Measurements from ENCODE around the gene CALML3. TPM values are rescaled to one million over a fixed set of nuclear protein-coding genes. Genes with fewer than 3 reads are reported as not detected.

Gene CALML3
- total RNA-seq, 1 donor: not detected

DNA sequence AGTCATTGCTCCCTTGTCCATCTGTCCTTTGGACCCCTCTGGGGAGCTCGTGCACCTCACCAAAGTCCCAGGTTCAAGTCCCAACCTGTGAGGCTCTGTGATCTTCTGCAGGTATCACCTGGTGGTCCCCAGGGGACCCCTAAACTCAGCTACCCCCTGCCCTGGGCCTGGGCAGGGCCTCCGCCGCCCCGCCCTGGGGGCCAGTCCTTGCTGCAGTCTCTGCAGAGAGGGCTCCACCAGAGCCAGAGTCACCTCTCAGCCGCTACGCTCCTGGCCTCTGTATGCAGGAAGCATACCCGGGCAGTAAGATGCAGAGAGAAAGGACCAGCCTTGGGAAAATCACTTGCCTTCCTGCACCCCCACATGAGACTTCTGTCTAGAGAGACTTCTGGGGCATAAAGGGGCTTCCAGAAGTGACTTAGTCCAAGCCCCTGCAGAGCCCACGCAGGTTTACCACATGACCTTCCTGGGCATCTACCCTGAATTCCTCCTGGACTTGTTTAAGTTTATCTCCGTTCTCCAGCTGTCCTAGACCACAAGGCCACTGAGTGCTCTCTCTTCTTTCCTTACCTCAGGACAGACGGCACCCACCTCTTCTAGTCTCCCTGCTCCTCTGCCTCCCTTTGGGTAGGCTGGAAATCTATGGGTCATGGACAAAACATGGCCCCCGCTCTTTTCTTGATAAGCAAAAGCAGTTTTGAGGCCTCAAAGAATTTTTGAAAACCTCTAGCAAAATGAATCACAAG, 46.6 kb upstream of the CALML3 start:
- Histone ChIP-seq H3K79me2 (ENCODE audit: insufficient read depth, low read length) (no peaks in the 10 kb centered on the region), H3K4me2 (ENCODE audit: insufficient read depth, low read length) (no peak overlapping the region), H3K27ac (ENCODE audit: low read depth, low read length) (no peak overlapping the region), H3K36me3 (ENCODE audit: insufficient read depth, low read length) (no peaks in the 10 kb centered on the region), H3K27me3 (ENCODE audit: insufficient read depth, low read length) (no peaks in the 10 kb centered on the region), H2AFZ (ENCODE audit: low read length) (no peak overlapping the region), H3K4me3 (ENCODE audit: insufficient read depth, low read length) (no peak overlapping the region), H3K4me1 (ENCODE audit: insufficient read depth, low read length) (no peaks in the 10 kb centered on the region), H4K20me1 (ENCODE audit: insufficient read depth, low read length) (no peaks in the 10 kb centered on the region), H3K9me3 (ENCODE audit: low read depth, low read length) (no peaks in the 10 kb centered on the region)
- DNase-seq (ENCODE audit: insufficient read length, low spot score, missing footprints): peak; percentile 43
- TF ChIP-seq, protein P1, sequence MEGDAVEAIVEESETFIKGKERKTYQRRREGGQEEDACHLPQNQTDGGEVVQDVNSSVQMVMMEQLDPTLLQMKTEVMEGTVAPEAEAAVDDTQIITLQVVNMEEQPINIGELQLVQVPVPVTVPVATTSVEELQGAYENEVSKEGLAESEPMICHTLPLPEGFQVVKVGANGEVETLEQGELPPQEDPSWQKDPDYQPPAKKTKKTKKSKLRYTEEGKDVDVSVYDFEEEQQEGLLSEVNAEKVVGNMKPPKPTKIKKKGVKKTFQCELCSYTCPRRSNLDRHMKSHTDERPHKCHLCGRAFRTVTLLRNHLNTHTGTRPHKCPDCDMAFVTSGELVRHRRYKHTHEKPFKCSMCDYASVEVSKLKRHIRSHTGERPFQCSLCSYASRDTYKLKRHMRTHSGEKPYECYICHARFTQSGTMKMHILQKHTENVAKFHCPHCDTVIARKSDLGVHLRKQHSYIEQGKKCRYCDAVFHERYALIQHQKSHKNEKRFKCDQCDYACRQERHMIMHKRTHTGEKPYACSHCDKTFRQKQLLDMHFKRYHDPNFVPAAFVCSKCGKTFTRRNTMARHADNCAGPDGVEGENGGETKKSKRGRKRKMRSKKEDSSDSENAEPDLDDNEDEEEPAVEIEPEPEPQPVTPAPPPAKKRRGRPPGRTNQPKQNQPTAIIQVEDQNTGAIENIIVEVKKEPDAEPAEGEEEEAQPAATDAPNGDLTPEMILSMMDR (IDR thresholded peaks at IDR 0.05; ENCODE audit: extremely low read depth, low read depth, low read length): no peak

DNA sequence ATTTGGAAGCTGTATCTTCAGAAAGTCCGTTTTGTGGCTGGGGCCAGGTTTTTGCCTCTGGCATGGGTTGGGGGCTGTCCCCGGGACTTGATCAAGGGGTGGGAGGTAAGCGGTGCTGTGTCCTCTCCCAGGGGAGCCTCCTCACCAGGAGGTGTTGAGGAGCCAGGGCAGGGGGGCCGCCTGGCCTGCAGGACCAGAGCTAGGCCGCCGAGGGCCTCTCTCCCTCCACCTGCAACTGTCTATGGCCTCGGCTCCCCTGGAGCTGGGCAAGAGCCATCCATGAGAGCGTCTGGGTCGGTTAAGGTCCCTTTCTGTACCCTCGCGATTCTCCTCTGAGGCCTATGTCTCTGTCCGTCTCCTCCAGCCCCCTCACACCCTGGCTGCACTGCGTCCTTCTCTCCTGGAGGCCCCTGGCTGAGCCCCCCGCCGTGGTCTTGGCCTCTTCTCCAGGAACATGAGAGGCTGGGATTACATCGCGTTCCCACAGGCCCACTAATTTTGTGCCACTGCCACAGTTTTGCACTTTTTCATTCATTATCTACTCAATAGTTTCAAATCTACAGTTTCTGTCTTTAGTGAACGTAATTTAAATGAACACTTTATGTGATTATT, 46.0 kb upstream of the CALML3 start:
- DNase-seq (ENCODE audit: insufficient read length, low spot score, missing footprints): peak; percentile 69
- Histone ChIP-seq H2AFZ (ENCODE audit: low read length) (no peak overlapping the region), H3K36me3 (ENCODE audit: insufficient read depth, low read length) (no peaks in the 10 kb centered on the region), H3K4me1 (ENCODE audit: insufficient read depth, low read length) (no peaks in the 10 kb centered on the region), H3K4me3 (ENCODE audit: insufficient read depth, low read length) (no peak overlapping the region), H3K4me2 (ENCODE audit: insufficient read depth, low read length) (no peak overlapping the region), H3K79me2 (ENCODE audit: insufficient read depth, low read length) (no peaks in the 10 kb centered on the region), H3K27me3 (ENCODE audit: insufficient read depth, low read length) (no peaks in the 10 kb centered on the region), H3K9me3 (ENCODE audit: low read depth, low read length) (no peaks in the 10 kb centered on the region), H3K27ac (ENCODE audit: low read depth, low read length) (no peak overlapping the region), H4K20me1 (ENCODE audit: insufficient read depth, low read length) (no peaks in the 10 kb centered on the region)
- TF ChIP-seq, protein P1 (IDR thresholded peaks at IDR 0.05; ENCODE audit: extremely low read depth, low read depth, low read length): no peak

DNA sequence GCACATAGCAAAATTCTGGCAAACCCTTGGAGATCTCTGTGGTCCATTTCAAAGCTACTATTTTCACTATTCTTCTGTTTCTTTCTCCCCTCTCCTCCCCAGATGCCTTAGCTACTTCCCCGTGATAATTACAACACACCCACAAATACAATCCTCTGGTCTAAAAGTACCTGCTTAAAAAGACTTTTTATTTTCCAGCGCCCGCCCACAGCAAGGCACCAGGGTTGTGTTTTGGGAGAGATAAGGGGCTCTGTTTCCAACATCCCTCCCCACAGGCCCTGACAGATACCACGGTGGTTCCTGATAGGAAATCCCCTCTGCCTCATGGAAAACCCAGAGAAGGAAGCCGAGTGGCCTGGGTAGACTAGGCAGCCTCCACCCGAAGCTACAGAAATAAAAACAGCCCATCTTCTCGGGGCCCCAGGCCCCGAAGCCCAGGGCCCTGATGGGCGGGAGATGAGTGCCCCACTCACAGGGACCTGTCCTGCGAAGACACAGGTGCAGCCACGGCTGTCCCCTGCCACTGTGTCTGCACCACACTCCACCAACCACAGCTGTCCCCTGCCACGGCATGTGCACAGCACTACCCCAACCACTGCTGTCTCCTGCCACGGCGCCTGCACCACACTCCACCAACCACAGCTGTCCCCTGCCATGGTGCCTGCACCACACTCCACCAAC, 45.1 kb upstream of the CALML3 start:
- Histone ChIP-seq H2AFZ (ENCODE audit: low read length) (no peak overlapping the region), H3K9me3 (ENCODE audit: low read depth, low read length) (no peaks in the 10 kb centered on the region), H3K4me1 (ENCODE audit: insufficient read depth, low read length) (no peaks in the 10 kb centered on the region), H3K36me3 (ENCODE audit: insufficient read depth, low read length) (no peaks in the 10 kb centered on the region), H3K4me3 (ENCODE audit: insufficient read depth, low read length) (no peak overlapping the region), H4K20me1 (ENCODE audit: insufficient read depth, low read length) (no peaks in the 10 kb centered on the region), H3K4me2 (ENCODE audit: insufficient read depth, low read length) (no peak overlapping the region), H3K27me3 (ENCODE audit: insufficient read depth, low read length) (no peaks in the 10 kb centered on the region), H3K27ac (ENCODE audit: low read depth, low read length) (no peak overlapping the region), H3K79me2 (ENCODE audit: insufficient read depth, low read length) (no peaks in the 10 kb centered on the region)
- TF ChIP-seq, protein P1 (IDR thresholded peaks at IDR 0.05; ENCODE audit: extremely low read depth, low read depth, low read length): no peak
- peak; percentile 69 for DNase-seq (ENCODE audit: insufficient read length, low spot score, missing footprints)

Data from osteoblast (primary cell).